ENCODE data around the gene CFAP210.

The CFAP210 gene

DNA sequence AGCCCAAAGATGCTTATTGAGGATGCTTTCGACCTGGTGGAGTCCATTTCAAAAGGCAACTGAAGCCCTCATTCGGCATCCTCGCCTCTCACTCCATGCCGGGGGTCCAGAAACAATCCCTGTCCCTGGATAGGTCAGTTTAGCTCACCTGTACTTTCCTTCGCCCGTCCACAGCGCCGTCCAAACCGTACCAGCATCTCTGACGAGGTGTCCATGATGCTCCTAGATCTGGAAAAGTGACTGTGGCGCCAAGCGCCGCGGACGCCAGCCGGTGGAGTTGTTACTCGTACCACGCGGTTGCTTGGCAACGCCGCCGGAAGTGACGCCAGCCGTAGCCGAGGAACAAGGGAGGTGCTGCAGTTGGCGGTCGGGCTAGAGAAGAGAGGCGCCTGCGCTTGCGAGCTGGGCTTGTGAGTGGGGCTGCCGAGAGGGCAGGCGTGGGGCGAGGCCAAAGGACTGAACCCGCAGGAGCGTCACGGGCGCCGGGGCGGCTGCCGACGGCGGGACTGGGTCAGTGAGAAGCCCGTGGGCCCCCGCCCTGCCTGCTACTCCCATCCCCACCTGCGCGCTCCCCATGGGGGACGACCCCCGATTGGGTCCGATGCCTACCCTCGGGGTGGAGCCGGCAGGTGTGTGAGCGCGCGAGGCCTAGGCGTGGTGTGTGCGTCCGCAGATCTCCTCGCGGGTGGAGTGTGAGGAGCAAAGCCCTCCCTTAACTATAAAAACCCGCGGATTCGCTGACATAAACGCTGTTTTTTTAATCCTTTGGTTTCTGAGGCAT, at the start of gene CFAP210, which contains the start of gene PHOSPHO2:
Gene CFAP210, minus strand, starts transcription at position 293 of the 781 bp plus-strand sequence. Its CDS starts 78 bp downstream, at position 215.
Gene PHOSPHO2, plus strand, starts transcription at position 357 of the 781 bp plus-strand sequence. CDS start 6,503 bp downstream, outside the sequence.
- DNase-seq (ENCODE audit: low read depth), result peak; percentile 94

GRCh38 chr2:169743549-169743948, 49.3 kb upstream of the CFAP210 start:
- DNase-seq (ENCODE audit: low read depth), result no peak

DNA sequence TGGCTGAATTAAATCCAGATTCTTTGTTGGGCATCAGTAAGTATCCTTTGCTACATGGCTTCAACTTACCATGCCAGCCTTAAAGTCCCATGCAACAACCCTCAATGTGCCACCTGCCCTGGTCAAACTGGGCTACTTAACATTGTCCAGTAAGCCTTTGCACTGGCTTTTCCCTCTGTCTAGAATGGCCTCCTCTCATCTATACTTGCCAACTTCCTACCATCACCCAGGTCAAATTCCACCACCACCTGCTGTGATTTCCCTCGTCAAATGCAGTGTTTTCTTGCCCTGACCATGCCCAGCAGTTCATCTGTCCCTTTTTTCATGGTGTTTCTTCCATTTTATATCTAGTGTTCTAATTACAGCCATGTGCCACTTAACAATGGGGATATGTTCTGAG, 45.1 kb upstream of the CFAP210 start:
- DNase-seq (ENCODE audit: low read depth), result no peak

DNA sequence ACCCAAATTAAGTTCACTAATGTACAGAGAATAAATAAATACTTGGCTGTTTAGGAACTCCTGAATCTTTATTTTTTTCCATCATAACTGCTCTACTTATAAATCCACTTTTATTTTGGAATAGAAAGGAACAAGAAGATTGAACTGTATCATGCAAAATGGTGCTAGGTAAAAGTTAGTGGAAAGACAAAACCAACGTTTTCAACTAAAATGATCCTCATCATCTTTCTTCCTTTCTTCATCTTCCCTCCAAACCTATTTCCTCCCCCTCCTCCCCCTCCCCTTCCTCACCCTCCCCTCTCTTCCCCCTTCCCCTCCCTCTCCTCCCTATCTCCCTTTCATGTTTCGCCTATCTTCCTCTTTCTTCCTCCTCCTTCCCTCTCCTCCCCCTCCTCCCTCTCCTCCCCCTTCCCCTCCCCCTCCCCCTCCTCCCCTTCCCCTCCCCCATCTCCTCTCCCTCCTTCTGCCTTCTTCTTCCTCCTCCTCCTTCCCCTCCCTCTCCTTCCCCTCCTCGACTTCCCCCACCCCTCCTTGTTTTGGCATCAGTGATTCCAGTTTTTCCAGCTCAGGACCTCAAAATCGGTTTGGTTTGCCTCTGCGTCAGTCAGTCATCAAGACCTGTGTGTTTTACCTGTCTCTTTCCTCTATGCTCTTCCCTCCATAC, 44.5 kb upstream of the CFAP210 start:
- no peak for DNase-seq (ENCODE audit: low read depth)

DNA sequence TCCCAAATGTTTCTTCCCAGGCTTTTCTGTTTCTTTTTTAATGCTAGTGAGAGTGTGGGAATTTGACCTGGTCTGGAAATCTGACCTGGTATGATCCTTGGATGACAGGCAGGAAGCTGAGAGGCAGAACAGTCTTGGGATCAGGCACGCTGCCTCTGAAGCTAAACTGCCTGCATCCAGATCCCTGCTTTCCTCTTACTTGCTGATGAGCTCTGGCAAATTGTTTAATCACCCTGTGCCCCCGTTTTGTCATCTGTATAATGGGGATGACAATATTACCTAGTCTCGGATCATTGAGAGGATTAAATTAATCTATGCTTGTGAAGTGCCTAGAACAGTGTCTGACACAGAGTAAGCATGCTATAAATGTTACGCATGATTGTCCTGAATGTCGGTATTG, 42.7 kb upstream of the CFAP210 start:
- DNase-seq (ENCODE audit: low read depth), result peak; percentile 54

DNA sequence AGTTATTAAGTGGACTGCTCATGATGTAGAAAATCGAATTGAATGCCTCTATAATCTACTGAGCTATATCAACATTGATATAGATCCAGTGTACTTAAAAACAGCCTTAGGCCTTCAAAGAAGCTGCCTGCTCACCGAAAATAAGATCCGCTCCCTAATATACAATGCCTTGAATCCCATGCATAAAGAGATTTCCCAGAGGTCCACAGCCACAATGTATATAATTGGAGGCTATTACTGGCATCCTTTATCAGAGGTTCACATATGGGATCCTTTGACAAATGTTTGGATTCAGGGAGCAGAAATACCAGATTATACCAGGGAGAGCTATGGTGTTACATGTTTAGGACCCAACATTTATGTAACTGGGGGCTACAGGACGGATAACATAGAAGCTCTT, 41.4 kb upstream of the CFAP210 start:
- no peak for DNase-seq (ENCODE audit: low read depth)

GRCh38 chr2:169734169-169734847, 40.1 kb upstream of the CFAP210 start:
- DNase-seq (ENCODE audit: low read depth), result no peak

DNA sequence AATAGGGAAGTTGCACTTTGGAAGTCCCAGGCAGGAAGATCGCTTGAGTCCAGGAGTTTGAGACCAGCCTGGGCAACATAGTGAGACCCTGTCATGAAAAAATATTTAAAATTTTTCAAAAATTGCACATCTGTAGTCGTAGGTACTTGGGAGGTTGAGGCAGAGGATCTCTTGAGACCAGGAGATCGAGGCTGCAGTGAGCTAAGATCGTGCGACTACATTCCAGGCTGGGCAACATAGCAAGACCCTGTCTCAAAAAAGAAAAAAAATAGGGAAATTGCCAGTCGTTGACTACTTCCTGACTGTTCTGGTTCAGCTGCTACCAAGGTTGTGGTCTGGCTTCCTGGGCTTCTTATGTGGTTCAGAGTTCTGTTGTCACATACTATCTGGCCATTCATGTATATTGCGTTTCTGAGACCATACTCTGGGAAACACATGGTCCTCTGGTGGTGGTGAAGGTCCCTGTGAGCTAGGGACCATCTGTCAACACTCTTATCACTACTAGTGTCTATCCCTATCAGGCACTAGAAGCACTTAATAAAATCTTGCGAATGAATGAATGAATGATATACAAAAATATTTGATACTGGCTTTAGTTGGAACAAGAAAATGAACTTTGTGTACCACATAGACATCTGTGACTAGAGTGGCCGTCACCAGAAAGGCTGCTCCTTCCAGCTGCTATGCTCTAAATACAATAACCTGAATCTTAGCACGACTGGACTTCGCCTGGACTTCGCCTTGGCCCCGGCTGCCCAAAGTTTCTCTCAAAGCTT, 38.6 kb upstream of the CFAP210 start:
- DNase-seq (ENCODE audit: low read depth), result no peak

DNA sequence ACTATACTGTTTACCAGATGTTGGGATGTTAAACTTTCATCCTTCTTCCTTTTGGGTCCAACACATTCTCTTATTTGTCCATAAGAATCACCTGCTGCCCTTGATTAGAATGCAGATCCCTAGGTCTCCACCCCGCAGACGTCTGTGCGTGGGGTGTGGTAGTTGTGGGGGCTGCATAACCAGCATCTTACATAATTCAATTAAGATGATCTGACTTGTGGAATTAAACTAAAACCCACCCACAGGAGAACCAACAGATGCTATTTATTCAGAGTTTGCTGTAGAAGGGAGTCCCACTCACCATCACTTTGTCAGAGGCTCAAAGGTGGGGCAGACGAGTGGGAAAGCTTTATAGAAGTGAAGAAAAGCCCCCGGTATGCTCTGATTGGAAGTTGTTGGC, 37.9 kb upstream of the CFAP210 start:
- DNase-seq (ENCODE audit: low read depth), result no peak

DNA sequence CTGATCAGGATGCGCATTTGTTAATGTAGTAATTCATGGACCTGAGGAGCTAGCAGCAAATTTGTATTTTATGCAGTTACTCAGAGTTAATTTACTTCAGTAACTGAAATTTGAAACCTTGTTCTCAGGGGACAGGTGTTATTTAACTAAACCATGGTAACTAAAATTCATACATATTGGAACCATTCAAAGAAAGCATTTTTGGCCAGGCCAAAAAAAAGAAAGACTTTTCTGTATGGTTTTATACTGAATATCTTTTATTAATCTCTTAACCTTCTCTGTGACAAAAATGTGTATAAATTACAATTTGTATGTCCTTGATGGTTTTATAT, 35.0 kb upstream of the CFAP210 start:
- no peak for DNase-seq (ENCODE audit: low read depth)

DNA sequence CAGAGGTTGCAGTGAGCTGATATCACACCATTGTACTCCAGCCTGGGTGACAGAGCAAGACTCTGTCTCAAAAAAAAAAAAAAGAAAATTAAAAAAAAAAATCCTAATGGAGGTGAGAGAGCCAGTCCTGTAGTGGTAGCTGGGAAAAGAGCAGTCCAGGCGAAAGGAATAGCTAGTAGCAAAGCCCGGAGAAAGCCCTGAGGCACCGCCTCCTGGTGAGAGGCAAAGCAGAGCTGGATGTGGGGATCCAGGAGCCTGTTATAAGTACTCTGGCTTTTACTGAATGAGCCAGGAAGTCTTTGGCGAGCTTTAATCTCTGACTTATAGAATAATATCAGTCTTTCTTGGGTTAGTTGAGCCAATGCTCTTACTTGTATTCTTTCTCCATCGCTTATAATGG, 32.9 kb upstream of the CFAP210 start:
- no peak for DNase-seq (ENCODE audit: low read depth)

GRCh38 chr2:169721016-169721415, 26.8 kb upstream of the CFAP210 start:
- no peak for DNase-seq (ENCODE audit: low read depth)

- DNase-seq (ENCODE audit: low read depth), result no peak
These were observed 24.8 kb upstream of the CFAP210 start for GRCh38 chr2:169718930-169719504.

DNA sequence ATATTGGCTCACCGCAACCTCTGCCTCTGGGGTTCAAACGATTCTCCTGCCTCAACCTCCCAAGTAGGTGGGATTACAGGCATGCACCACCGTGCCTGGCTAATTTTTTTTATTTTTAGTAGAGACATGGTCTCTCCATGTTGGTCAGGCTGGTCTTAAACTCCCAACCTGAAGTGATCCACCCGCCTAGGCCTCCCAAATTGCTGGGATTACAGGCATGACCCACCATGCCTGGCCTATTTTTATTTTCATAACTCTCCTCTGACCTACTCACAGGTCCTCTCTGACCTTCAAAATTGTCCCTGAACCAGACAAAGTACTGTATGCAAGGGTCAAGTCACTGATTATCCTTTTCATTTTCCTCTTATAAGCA, 23.5 kb upstream of the CFAP210 start:
- DNase-seq (ENCODE audit: low read depth), result no peak

DNA sequence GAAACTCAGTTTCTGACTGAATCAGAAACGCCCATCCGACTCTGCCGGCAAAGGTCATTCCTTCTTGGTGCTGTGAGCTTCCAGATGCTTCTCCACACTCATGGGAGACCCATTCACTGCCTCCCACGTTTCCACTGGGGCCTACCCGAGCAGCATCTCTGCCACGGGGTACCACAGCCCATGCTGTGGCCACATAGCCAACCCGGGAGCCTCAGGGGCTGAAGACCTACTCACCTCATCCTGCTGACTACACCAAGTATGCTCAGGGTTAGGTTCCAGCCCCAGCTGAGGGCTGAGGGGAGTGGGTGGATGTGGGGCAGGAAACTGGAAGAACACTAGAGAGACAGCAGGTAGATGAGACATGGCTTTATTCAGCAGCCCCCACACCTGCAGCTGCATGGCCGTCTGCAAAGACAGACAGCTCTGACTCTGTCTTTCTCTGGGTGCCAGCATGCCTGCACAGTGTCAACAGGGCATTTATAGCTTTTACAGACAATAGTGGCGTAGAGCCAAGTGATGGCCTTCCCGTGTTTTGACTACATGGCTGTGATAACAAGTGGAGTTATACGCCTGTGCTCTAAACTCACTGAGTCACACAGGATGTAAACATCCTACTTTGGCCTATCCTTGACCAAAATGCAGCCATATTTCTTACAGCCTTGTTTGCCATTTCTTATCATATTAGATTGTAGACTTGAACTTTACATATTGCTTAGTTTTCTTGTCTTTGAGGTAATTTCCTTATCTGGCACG, 22.9 kb upstream of the CFAP210 start:
- peak; percentile 50 for DNase-seq (ENCODE audit: low read depth)

DNA sequence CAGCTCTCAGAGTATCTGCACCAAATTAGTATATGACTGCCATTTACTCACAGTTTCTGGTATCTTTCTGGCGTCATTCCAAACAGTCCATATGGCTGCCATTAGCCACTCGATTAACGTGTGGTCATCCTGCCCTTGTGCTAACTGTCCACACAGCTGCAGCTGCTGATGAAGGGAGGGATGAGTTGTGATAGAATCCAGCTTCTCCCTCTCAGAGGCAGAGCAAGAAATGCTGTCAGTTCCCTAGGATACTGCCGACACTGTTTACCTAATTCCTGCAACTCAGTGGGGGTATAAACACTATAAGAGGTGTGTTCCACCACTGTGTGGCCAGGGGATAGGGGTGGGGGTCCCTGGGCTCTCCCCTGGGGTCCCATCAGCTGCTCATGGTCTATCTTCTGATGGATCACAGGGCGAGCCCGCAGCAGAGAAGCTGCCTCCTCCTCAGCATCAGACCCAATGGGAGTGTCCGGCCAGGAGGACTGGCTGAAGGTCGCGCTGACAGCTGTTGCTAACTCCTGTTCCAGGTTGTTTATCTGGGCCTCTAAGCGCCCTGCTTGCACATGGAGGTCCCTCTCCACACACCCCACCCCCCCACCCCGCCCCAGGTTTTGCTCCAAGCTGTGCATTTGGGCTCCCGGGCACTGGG, 22.2 kb upstream of the CFAP210 start:
- DNase-seq (ENCODE audit: low read depth), result peak; percentile 58

DNA sequence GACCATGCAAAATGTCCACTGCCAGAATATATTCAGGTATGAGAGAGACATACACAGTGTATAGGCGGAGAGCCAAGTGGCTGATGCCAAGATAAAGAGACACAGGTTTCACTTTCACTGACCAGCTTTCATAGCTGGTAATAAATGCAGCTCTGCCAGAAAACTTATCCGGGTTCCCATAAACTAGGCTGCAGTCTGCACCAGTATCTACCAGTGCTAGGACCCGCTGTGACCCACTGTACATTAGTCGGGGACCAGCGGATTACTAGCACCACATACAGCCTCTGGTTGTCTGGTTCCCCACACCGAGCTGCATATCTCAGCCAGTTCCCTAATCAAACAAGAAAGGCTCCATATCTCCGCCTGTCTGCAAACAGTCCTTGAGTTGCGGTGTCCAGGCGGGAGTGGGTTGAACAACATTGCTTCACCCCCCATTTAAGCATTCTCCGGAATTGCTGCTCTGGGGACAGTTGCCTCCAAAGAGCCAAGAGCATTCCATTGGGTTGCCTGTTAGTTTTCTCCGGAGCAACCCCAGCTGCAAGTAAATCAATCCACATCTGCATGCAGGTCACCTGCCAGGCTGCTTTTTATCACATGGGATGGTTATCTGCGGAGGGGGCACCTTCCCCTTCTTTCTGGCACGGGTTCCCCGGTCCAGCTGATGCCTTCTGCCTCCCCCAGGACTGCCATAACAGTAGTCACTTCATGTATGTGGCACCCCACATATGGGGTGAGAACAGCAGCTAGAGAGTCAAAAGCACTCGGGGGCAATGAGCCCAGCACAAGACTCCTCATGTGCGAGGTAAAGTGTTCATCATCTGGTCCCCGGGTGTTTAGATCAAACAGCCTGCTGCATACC, 21.4 kb upstream of the CFAP210 start:
- peak; percentile 41 for DNase-seq (ENCODE audit: low read depth)

- DNase-seq (ENCODE audit: low read depth), result no peak
These were observed 20.5 kb upstream of the CFAP210 start for GRCh38 chr2:169714699-169715098.

GRCh38 chr2:169713331-169713730, 19.1 kb upstream of the CFAP210 start:
- DNase-seq (ENCODE audit: low read depth), result no peak

DNA sequence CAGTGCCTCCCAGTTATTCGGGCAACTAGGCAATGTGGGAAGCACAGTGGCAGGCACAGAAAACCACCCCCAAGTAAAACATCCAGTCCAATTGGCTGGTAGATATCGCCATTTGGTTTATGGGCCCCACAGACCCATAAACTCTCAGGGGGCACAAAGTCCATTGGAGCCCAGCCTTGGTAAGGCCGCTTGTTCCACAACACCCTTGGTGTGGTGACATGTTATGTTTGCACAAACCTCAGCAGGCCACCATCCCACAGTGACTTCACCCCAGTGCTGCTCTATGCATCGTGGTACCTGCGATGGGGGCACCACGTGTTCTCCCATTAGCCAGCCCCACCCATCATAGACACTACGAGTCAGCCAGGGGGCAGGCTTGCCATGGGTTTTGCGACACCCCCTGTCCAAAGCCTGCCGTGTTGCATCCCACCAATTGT, 18.6 kb upstream of the CFAP210 start:
- DNase-seq (ENCODE audit: low read depth), result no peak
